Uterus (tissue), 4 donors: ENCODE measurements around the gene KCNJ9. TPM values are rescaled to one million over a fixed set of nuclear protein-coding genes. Genes with fewer than 3 reads are reported as not detected.

Experiments
- total RNA-seq, 4 donors: library from RNA; depleted of rRNA in 3 of 4; stranded (reverse); fragments of >200 nt in 3 of 4; gene quantifications; one replicate each; pipeline versions ENCODE4 v1.1.0 to v1.2.4, GENCODE V29; 2014 to 2023
- donor health status: DM: yes; HTN: yes; CAD: no.

Gene KCNJ9
- total RNA-seq, 4 donors from 2014 or later = 0.28 TPM; not detected in 3

Other genes with a start within 250 kb of the KCNJ9 start
- gene VSIG8, start 218.9 kb upstream of the KCNJ9 start, total RNA-seq = under 1 TPM in 1 of 4 donors, not detected in 3; 0.37 TPM
- gene CFAP45, start 181.4 kb upstream of the KCNJ9 start, total RNA-seq = 1 to 10 TPM in 2 of 4 donors, under 1 TPM in 1, not detected in 1; 0.97 to 3.6 (median 1.8) TPM
- 100 to 1,000 TPM; 113 to 246 (median 197) TPM for gene TAGLN2, start 156.0 kb upstream of the KCNJ9 start, total RNA-seq
- gene IGSF9, start 135.9 kb upstream of the KCNJ9 start, total RNA-seq = 1 to 10 TPM in 2 of 4 donors, under 1 TPM in 1, not detected in 1; 0.29 to 6.2 (median 1.2) TPM
- gene SLAMF9, start 127.3 kb upstream of the KCNJ9 start, total RNA-seq = not detected
- gene PIGM, start 49.5 kb upstream of the KCNJ9 start, total RNA-seq = 1 to 10 TPM; 1.8 to 9.4 (median 7.5) TPM
- under 1 TPM in 1 of 4 donors, not detected in 3; 0.58 TPM for gene KCNJ10, start 11.4 kb upstream of the KCNJ9 start, total RNA-seq
- gene IGSF8, start 17.1 kb downstream of the KCNJ9 start, total RNA-seq = 10 to 100 TPM in 3 of 4 donors, 1 to 10 TPM in 1; 5.4 to 41.4 (median 26.9) TPM
- gene ATP1A2, start 34.2 kb downstream of the KCNJ9 start, total RNA-seq = 10 to 100 TPM in 3 of 4 donors, 1 to 10 TPM in 1; 1.2 to 36.8 (median 13.4) TPM
- 1 to 10 TPM in 1 of 4 donors, not detected in 3; 1.5 TPM for gene ATP1A4, start 70.1 kb downstream of the KCNJ9 start, total RNA-seq
- gene CASQ1, start 109.0 kb downstream of the KCNJ9 start, total RNA-seq = under 1 TPM in 3 of 4 donors, not detected in 1; 0.26 to 0.48 (median 0.34) TPM
- gene PEA15, start 123.8 kb downstream of the KCNJ9 start, total RNA-seq = 100 to 1,000 TPM in 1 of 4 donors, 10 to 100 TPM in 3; 52.1 to 147 (median 81.7) TPM
- 100 to 1,000 TPM in 2 of 4 donors, 10 to 100 TPM in 2; 36.8 to 167 (median 94.8) TPM for gene DCAF8, start 181.0 kb downstream of the KCNJ9 start, total RNA-seq
- 10 to 100 TPM; 45.1 to 77.5 (median 59.8) TPM for gene PEX19, start 203.6 kb downstream of the KCNJ9 start, total RNA-seq